ENCODE measurements around the gene CCL22.
"Not testable (repeated sequence)": the region's sequence is repeated elsewhere in the genome, so short reads cannot be mapped to it uniquely, and the experiment has no call there.

The CCL22 gene

DNA sequence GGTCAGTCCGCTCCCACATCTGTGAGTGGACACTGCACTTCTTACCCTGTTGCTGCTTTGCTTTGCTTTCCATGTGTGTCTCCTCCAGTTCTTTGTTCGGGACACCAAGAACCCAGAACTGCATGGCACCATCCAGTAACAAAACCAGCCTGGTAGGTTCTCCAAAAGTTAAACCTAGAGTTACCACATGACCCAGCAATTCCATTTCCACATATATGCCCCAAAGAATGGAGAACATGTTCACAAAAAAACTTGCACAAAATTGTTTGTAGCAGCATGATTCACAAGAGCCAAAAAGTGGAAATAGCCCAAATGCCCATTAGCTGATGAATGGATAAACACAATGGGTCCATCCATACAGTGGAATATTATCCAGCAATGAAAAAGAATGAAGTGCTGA, 10.3 kb upstream of the CCL22 start:
- DNase-seq: no peak

DNA sequence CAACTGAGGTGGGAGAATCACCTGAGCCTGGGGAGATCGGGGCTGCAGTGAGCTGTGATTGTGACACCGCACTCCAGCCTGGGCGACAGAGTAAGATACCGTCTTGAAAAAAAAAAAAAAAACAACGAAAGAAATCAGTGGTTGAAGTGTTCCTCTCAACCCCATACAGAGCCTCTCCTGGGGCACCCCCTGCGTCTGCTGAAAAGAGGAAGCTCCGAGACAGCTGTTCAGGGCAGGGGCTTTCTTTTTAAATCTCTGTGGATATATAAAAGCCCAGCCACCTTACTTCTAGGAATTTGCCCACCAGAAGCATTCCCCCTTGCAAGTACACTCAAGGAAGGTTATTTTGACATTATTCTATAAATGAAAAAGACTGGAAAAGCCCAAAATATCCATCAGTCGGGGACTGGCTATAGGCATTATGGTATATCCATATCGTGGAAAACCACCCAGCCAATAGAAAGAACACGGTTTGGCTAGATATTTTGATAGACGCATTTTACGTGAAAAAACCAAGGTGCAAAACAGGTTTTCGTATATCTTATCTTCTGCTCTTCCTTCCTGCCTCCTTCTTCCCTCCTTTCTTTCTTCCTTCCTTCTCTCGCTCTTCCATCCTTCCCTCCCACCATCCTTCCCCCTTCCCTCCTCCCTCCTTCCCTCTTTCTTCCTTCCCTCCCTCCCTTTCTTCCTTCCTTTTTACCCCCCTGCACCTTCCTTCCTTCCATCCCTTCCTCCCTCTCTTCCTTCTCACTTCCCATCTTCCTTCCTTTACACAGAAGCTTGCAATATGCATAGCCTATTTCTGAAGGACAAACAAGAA, 9.2 kb upstream of the CCL22 start:
- DNase-seq: no peak

DNA sequence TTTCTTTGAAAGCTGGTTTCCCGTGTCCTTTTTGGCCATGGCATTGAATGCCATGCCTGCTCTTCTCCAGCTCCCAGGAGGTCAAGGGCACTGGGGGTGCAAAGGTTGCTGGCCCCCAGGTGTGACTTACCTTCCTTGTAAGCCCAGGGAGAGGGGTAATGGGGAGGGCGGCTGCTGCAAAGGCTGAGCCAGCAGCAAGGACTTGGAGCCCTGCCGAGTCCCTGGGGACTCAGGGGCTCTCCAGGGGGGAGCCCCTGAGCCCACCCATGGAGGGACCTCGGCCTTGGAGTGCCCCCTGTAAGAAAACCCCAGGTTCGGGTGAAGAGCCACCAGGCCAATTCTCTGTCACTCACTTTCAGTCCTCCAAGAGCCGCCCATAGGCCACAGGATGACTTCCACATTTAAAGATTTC, 5.9 kb upstream of the CCL22 start:
- no peak for DNase-seq

DNA sequence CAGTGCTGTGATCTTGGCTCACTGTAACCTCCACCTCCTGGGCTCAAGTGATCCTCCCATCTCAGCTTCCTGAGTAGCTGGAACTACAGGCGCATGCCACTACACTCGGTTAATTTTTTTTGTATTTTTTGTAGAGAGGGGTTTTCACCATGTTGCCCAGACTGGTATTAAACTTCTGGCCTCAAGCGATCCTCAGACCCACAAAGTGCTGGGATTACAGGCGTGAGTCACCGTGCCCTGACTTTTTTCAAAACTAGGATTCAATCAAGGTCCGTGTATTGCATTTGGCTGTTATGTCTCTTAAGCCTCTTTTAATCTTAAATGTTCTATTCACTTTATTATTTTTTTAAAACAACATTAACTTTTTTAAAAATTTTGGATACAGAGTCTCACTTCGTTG, 4.3 kb upstream of the CCL22 start:
- DNase-seq: no peak

DNA sequence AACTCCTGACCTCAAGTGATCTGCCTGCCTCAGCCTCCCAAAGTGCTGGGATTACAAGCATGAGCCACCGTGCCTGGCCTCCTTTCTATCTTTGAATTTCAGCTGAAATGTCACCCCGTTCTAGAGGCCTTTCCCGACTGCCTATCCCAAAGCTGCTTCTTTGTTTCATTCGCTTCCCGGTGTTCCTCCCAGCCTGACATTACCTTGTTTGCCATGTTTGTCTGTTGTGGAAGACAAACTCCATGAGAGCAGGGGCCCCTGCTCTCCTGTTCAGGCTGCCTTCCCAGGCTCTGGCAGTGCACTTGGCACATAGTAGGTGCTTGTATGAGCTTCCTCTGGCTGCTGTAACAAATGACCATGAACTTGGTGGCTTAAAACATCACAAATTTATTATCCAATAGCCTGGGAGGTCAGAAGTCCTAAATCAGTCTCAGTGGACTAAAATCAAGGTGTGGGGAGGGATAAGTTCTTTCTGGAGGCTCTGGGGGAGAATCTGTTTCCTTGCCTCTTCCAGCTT, 2.6 kb upstream of the CCL22 start:
- no peak for DNase-seq

DNA sequence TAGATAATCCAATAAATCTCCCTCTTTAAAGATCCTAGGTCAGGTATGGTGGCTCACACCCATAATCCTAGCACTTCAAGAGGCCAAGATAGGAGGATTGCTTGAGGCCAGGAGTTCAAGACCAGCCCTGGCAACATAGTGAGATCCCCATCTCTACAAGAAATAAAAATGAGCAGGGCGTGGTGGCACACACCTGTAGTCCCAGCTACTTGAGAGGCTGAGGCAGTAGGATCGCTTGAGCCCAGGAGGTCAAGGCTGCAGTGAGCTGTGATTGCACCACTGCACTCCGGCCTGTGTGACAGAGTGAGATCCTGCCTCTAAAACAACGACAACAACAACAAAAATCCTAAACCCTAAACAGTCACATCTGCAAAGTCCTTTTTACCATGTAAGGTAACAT, 2.0 kb upstream of the CCL22 start:
- DNase-seq: no peak

DNA sequence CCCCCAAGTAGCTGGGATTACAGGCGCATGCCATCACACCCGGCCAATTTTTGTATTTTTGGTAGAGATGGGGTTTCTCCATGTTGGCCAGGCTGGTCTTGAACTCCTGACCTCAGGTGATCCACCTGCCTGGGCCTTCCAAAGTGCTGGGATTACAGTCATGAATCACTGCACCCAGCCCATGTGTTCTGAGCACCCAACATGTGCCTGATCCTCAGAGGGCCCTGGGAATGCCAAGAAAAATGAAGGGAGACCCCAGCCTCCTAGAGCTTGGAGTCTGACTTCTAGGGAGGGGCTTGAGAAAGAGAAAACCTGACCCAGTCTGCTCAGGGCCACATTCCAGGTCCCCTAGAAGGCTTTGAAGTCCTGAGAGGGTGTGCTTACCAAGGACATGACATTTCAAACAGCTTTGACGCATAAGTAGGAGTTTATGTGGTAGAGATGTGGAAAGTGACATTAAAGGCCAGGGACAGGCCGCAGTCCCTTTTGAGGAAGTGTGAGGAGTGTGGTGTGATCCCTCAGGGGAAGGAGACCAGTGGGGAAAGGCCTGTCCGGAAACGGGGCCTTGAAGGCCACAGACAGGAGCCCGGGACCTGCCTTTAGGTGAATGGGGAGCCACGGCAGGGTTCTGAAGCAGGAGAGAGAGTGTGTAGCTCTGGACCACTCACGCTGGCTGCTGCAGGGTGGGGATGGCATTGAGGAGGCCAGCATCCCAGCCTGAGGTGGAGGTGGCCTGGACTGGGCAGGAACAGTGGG, 1.1 kb upstream of the CCL22 start:
- DNase-seq: no peak

DNA sequence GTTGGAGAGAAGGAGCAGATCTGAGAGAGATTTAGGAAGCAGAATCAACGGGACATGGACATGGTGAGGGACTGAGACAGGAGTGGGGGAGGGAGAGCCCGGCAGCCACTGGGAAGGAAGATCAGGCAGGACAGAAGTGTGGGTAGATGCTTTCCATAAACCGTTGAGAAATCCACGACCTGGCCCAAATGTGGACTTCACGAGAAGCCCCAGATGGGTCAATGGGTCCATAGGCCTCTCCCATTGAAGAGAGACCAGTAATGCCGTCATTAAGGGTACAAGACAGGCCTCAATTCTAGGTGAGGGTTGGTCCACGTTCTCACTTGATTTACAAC, 530 bp upstream of the CCL22 start:
- DNase-seq: no peak

DNA sequence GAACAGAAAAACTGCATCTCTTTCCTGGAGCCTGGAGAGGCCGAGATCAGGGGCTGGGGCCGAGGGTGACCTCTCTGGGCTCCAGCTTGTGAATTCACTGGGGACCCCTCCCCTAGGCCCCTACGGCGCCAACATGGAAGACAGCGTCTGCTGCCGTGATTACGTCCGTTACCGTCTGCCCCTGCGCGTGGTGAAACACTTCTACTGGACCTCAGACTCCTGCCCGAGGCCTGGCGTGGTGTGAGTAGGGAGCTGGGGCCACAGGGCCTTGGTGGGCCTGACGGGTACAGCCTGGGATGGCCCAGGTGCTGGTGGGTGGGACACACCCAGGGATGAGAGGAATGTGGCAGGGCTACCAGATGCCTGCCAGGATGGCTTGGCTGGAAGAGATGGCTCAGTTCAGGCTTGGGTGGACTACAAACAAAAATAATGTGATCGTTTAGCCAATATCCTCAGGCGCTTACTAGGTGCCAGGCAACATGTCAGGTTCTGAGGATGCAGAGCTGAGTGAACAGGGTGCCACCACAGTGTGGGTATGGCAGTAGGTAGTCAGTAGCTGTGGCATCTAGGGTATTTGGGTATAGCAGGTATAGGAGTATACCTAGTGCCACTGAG, 1.8 kb downstream of the CCL22 start:
- no peak for DNase-seq

DNA sequence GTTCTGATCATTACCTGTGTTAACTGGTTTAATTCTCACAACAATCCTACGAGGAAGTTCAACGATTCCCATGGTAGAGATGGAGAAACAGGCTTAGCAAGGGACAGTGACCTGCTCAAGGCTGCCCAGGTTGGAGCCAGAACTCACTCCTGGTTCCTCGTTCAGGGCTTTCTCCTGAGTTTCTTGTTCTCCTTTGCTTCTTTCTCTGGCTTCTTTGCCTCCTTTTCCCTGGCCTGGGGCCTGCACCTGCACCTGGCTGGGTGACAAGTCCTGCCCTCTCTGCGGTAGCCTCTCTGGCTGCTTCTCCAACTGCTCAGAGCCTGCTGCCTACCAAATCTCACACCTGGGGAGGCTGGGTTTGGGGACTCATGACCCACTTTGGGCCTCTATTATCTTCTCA, 2.8 kb downstream of the CCL22 start:
- no peak for DNase-seq

DNA sequence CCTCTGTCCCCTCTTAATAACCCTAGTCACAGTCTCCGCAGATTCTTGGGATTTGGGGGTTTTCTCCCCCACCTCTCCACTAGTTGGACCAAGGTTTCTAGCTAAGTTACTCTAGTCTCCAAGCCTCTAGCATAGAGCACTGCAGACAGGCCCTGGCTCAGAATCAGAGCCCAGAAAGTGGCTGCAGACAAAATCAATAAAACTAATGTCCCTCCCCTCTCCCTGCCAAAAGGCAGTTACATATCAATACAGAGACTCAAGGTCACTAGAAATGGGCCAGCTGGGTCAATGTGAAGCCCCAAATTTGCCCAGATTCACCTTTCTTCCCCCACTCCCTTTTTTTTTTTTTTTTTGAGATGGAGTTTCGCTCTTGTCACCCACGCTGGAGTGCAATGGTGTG, 5.6 kb downstream of the CCL22 start:
- DNase-seq: no peak

DNA sequence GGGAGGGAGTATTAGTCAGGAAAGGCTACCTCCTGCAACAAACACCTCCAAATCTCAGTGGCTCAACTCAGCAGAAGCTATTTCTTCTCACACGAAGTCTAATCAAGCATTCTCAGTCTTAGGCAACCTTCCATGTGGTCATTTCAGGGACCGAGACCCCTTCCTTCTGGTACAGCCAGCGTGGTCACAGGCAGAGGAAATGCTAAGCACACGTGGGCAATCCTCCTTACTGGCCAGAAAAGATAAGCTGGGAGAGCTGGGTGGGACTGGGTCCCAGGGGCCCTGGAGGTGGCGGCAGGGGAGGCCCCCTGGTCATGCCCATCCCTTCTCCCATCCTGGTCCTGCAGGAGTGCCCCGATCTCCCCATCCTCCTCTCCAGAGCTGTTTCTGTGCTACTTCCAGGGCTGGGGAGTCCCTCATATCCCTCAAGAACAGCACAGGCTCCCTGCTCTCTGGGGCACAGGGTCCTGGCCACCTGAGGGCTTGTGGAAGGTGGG, 8.0 kb downstream of the CCL22 start:
- no peak for DNase-seq

DNA sequence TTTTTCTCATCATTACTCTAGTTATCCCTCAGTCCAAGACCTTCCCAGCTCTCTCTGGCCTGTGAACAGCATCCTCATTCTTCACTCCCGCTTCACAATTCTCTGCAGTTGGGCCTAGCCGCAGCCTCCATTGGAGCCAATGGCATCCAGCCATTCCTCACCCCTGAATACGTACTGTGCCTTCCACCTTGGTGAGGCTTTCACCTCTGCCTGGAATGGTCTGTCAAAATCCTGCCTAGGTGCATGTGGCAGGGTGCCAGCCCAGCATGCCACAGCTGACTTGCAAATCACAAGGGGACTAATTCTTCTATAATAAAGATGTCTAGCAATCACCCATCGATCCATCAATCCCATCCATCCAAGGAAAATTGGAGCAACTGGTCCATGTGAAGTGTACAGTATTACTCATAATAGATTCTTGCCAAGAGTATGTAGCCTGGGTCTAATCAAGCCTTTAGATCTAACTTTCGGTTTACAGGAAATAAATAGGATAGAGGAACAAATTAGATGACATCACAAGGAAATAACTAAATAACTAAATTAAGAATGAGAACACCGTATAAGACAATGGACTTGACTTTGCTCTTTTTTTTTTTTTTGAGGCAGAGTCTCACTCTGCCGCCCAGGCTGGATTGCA, 8.7 kb downstream of the CCL22 start:
- no peak for DNase-seq

DNA sequence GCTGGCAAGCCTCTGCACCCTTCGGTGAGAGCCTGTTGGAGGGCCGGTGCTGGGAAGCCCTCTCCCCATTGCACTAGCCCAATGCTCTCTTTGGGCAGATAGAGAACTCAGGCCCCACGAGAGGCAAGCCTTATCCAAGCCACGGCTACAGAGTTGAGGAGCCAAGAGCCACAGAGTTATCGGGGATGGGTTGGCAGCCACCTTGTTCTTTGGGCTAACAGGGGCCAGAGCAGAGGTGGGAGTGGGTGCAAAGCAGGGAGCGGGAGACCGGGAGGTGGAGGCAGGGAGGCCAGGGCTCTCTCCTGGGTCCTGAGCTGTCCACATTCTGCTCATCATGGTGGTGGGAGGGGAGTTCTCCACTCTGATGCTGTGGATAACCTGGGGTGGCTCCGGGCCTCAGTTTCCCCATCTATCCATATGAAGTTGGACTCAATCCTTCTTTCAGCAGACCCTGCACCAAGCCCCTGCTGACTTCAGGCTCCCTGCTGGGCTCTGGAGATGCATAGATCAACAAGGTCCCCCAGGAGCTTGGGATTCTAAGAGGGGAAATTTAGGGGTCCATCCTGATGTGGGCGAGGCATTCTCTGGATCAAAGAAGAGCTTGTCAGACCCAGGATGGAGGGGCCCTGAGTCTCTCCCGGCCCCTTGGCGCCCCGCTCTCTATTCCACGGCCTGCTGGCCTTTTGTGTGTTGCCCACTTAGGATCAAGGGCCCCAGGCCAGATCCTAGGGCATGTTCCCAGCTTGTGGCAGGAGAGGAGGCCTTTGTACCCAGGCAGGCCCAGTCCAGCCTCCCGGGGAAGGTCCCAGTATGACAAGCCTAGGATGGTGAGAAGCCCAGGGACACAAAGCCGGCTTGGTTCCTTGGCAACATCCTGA, 13.2 kb downstream of the CCL22 start:
- DNase-seq: no peak

DNA sequence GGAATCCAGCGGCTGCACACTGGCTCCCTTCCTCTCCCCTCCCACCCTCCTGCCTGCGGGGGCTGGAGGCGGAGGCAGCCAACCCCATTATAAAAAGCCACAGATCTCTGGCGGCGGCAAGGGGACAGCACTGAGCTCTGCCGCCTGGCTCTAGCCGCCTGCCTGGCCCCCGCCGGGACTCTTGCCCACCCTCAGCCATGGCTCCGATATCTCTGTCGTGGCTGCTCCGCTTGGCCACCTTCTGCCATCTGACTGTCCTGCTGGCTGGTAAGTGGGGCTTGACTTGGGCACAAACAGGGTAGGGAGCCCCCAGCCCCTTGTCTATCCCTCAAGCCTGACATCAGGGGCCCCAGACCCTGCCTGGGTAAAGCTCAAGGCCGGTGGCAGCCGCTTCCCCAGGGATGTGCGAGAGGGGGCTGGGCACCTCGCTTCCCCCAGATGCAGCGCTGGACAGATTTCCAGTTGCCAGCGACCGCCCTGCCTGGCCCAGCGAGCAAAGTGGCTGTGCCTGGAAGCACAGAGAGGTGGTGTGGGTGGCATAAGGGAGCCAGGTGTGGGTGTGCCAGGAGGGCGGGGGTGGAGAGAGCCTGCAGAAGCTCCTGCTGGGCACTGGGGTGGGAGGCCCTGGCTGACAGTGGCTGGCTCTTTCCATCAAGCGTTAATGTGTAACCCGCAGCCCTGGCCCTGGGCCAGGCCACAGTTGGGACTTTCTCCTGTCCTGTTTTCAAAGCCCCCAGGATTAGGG, 14.0 kb downstream of the CCL22 start, which contains the start of gene CX3CL1:
TSS of gene CX3CL1 (plus strand) at position 119 of the 745 bp plus-strand sequence. CDS start at position 198, 79 bp downstream.
- DNase-seq: peak; percentile 82

DNA sequence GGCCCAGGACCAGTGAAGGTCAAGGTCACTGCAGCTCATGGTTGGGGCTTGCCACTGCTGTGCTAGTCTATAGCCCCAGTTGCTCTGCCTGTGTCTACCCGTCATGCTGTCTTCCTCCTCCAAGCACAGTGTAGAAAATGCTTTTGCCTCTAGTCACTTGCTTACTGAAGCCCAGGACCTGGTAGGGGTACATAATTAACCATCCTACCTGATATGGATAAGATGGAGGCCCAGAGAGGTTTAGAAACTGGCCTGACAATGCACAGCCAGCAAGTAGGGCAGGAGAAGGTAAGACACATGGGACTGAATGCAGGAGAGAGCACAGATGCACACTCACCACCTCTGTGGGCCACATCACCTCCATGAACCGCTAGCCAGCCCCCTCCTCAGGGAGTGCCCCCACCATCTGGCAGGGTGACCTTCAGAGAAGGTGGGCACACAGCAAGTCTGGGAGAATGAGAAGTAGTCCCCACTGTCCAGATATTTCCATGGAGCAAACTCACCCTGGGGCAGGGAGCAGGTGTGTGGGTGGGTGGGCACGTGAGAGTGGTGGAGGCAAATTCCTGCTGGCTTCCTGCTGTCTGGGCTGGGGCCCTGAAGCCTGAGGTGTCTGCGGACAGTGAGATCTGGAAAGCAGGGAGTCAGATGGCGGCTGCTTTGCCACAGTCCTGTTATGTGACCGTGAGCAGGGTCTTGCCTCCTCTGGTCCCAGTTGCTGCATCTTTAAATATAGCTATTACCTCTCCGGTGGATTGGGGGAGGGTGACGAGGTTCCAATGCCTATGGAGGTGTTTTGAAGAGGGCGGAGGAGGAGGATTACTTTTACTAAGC, 14.7 kb downstream of the CCL22 start:
- DNase-seq: no peak

DNA sequence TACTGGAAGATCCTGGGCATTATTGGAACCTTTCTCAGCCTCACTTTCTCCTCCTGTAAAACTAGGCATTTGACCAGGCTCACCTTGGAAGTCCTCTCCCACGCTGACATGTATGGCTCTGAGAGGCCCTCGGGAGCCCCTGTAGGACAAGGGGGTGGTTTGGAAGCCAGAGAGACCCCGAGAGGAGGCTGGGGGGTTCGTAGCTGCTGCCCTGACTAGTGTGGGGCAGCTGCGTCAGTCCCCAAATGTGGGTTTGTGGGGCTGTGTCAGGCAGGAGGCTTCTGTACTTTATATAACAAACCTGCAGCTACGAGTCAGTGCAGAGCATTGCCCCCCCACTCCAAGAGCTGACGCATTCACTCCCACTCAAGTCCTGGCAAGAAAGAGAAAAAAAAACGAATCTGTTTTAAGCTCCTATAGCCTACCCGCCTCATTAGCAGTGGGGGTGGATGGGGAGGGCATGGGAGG, 15.5 kb downstream of the CCL22 start:
- no peak for DNase-seq

DNA sequence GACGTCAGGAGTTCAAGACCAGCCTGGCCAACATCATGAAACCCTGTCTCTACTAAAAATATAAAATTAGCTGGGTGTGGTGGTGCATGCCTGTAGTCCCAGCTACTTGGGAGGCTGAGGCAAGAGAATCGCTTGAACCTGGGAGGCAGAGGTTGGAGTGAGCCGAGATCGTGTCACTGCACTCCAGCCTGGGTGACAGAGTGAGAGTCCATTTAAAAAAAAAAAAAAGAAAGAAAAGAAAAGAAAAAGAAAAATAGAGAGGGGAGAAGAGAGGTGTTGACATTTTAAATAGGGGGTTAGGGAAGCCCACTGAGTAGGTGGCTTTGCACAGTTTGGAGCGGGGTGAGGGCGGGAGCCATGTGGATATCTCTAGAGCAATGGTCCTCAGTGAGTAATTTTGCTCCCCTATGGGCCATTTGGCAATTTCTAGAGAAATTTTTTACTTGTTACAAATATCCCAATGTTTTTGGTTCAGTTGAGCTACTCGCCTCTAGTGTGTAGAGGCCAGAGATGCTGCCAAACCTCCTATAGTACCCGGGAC, 16.4 kb downstream of the CCL22 start:
- DNase-seq: not testable (repeated sequence)

DNA sequence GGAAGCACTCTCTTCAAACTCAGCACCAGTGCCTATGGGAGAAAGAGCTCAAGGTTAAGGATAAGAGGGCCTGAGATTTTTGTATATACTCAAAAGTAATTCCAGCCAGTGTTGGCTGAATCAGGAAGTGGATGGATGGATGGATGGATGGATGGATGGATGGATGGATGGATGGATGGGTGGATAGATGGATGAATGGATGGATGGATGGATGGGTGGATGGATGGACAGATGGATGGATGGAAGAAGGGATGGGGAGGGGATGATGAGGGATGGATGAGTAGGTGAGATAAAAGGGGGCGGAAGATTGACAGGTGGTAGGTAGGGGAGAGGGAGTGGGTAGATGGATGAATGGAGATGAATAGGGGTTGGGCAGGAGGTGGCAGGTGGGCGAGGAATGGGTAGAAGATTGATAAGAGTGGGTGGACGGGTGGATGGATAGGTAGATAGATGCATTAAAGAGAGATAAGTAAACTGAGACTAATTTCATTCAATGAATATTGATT, 17.8 kb downstream of the CCL22 start:
- no peak for DNase-seq

Measured in DMS53 (cell line).